Sigmoid colon (tissue), 7 donors: Measurements from ENCODE around the gene GSTK1. TPM values are rescaled to one million over a fixed set of nuclear protein-coding genes. Genes with fewer than 3 reads are reported as not detected.

Source experiments
- DNase-seq: peaks from one replicate; pipeline ENCODE4 v3.0.0-alpha.2; 2019
- H3K27ac ChIP-seq, 4 donors: fragments of 200-600 bp; sonication (generic); one replicate each; pipeline ENCODE4 v1.5.1; 2016 to 2019; ENCODE audit warnings: mild to moderate bottlenecking in 1 of 4
- H3K27me3 ChIP-seq, 3 donors: fragments of 200-600 bp; sonication (generic); one replicate each; pipeline ENCODE4 v1.5.1; 2019; ENCODE audit warnings: mild to moderate bottlenecking in 1 of 3
- H3K36me3 ChIP-seq, 4 donors: fragments of 200-600 bp; sonication (generic); one replicate each; pipeline ENCODE4 v1.5.1; 2016 to 2019
- H3K4me1 ChIP-seq, 4 donors: fragments of 200-600 bp; sonication (generic); one replicate each; pipeline ENCODE4 v1.5.1; 2017 to 2019
- H3K4me3 ChIP-seq, 4 donors: fragments of 200-600 bp; sonication (generic); one replicate each; pipeline ENCODE4 v1.5.1; 2017 to 2019; ENCODE audit warnings: mild to moderate bottlenecking in 2 of 4, moderate library complexity in 1 of 4
- H3K9me3 ChIP-seq, 4 donors: fragments of 200-600 bp in 3 of 4; sonication (generic) in 3 of 4; one replicate each; pipeline versions ENCODE4 v1.5.1 to v1.6.1; 2013 to 2019
- EP300 ChIP-seq, 4 donors: sonication (generic); formaldehyde crosslinking; IDR thresholded peaks; one replicate each; pipeline ENCODE4 v1.6.1; 2017; ENCODE audit warnings: antibody characterized with exemption in 4 of 4
- POLR2A ChIP-seq, 2 donors: fragments of 450-650 bp; IDR thresholded peaks; one replicate each; pipeline ENCODE4 v1.6.1; 2016; ENCODE audit warnings: antibody characterized with exemption in 2 of 2, mild to moderate bottlenecking in 2 of 2, moderate library complexity in 2 of 2
- POLR2AphosphoS5 ChIP-seq, 4 donors: sonication (generic); formaldehyde crosslinking; IDR thresholded peaks; one replicate each; pipeline ENCODE4 v1.6.1; 2017; ENCODE audit warnings: antibody characterized with exemption in 4 of 4
- WGBS, 2 donors: extraction: QIAGEN DNeasy Blood & Tissue Kit; methylation state at CpG; one replicate each; pipeline ENCODE4 v1.1.7; 2013; 5-methylcytosine and 5-hydroxymethylcytosine counted together
- intact Hi-C: fragments of 100-400 bp; cut with DNase I; formaldehyde crosslinking; loops from one replicate; pipeline ENCODE4 v1.15.1; 2023
- polyA plus RNA-seq, 3 donors: library from polyadenylated mRNA; stranded (reverse); fragments of 200-250 nt; gene quantifications; one replicate each; pipeline ENCODE4 v1.2.3, GENCODE V29; 2013
- total RNA-seq, 4 donors: library from RNA; depleted of rRNA; stranded (reverse); fragments of >200 nt; gene quantifications; one replicate each; pipeline ENCODE4 v1.1.0, GENCODE V29; 2016
- TF ChIP-seq, protein P1 (sequence below), 4 experiments: fragments of 450-650 bp in 3 of 4; fragments of 200-600 bp in 1 of 4; IDR thresholded peaks; one replicate each; pipeline ENCODE4 v1.5.1; 2016 to 2019; ENCODE audit warnings: antibody characterized with exemption in 4 of 4, mild to moderate bottlenecking in 3 of 4, moderate library complexity in 2 of 4
- donor health status: healthy with polysubstance abuse.
- donor health status: Bipolar disorder and iron deficiency.
- donor health status: healthy.

Gene GSTK1
- total and polyA plus RNA-seq, 7 donors = 111 to 247 (median 158) TPM

DNA sequence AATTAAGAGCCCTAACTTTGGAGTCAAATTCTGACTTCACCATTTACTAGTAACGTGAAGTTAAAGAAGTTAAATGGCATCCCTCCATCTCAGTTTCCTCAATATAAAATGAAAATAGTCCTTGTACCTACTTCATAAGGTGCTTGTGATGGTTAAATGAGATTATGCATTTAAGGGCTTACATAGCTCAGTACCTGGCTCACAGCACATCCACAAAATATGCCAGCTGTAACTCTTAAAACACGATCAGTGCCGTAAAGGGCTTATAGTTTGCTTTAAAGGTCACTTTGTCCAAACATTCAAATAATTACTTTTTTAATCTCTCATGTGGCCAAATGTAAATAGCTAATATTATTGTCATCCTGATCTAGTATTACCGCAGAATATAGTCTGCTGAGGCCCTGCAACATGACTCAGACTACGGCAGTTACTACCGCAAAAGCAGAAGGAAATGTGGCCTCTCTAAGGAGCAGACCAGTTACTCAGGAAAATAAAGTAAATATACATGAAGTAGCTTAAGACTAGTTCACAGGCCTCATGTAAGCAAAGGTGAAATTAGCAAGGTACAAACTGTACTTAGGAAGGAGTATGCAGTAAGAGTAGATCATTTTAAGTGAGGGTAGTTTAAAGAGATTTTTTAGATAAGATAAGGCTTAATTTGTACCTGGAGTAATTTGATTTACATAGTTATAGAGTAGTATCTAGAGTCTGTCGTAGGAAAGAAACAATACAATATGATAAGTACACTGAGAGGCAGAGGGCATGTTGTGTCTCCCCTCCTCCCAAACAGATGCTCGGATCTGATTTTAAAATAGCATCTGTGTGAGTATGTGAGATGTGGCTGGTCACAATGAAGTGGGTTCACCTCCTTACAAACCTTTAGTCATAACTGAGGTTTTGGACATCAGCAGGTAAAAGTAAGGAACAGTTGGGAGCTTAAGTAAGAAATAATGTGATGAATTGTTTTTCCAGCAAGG lies 38.0 kb downstream of the GSTK1 start:
- intact Hi-C loops = loop anchor here (5.0 kb wide), 1 partner anchor 116 kb away; no protein-coding TSS in a partner anchor
- Histone ChIP-seq H3K4me1 (no peaks in the 10 kb centered on the region), H3K9me3 (no peaks in the 10 kb centered on the region), H3K4me3 (no peak overlapping the region), H3K36me3 (peaks cover 28 to 98% (median 49%) of the 10 kb centered on the region in 4 donors), H3K27ac (no peak overlapping the region), H3K27me3 (no peaks in the 10 kb centered on the region)
- 33 to 52% methylated on average over 8 of the region's 8 CpGs for WGBS, 2 donors
- TF ChIP-seq POLR2AphosphoS5 (IDR thresholded peaks at IDR 0.05) = no peak
- no peak for TF ChIP-seq POLR2A (IDR thresholded peaks at IDR 0.05)
- TF ChIP-seq, protein P1, sequence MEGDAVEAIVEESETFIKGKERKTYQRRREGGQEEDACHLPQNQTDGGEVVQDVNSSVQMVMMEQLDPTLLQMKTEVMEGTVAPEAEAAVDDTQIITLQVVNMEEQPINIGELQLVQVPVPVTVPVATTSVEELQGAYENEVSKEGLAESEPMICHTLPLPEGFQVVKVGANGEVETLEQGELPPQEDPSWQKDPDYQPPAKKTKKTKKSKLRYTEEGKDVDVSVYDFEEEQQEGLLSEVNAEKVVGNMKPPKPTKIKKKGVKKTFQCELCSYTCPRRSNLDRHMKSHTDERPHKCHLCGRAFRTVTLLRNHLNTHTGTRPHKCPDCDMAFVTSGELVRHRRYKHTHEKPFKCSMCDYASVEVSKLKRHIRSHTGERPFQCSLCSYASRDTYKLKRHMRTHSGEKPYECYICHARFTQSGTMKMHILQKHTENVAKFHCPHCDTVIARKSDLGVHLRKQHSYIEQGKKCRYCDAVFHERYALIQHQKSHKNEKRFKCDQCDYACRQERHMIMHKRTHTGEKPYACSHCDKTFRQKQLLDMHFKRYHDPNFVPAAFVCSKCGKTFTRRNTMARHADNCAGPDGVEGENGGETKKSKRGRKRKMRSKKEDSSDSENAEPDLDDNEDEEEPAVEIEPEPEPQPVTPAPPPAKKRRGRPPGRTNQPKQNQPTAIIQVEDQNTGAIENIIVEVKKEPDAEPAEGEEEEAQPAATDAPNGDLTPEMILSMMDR (IDR thresholded peaks at IDR 0.05) = no peak
- TF ChIP-seq EP300 (IDR thresholded peaks at IDR 0.05) = no peak
- no peak for DNase-seq

GRCh38 chr7:143303733-143304132 lies 40.5 kb downstream of the GSTK1 start:
- intact Hi-C loops = loop anchor here (2.0 to 5.0 kb wide), 2 partner anchors 63 to 114 kb away; no protein-coding TSS in a partner anchor
- Histone ChIP-seq H3K36me3 (peaks cover 28 to 93% (median 43%) of the 10 kb centered on the region in 4 donors), H3K27me3 (no peaks in the 10 kb centered on the region), H3K27ac (no peak overlapping the region), H3K9me3 (no peaks in the 10 kb centered on the region), H3K4me3 (no peak overlapping the region), H3K4me1 (no peaks in the 10 kb centered on the region)
- TF ChIP-seq, protein P1 (IDR thresholded peaks at IDR 0.05) = no peak
- TF ChIP-seq POLR2AphosphoS5 (IDR thresholded peaks at IDR 0.05) = no peak
- no peak for TF ChIP-seq EP300 (IDR thresholded peaks at IDR 0.05)
- no peak for TF ChIP-seq POLR2A (IDR thresholded peaks at IDR 0.05)
- 96 to 97% methylated on average over 10 of the region's 10 CpGs for WGBS, 2 donors
- DNase-seq = no peak

GRCh38 chr7:143304938-143305337 lies 41.7 kb downstream of the GSTK1 start:
- H3K4me3 ChIP-seq = no peak overlapping the region
- H3K9me3 ChIP-seq = no peaks in the 10 kb centered on the region
- 82 to 89% methylated on average over 6 of the region's 6 CpGs for WGBS, 2 donors
- TF ChIP-seq, protein P1 (IDR thresholded peaks at IDR 0.05) = no peak
- TF ChIP-seq POLR2AphosphoS5 (IDR thresholded peaks at IDR 0.05) (no peak), EP300 (IDR thresholded peaks at IDR 0.05) (no peak), POLR2A (IDR thresholded peaks at IDR 0.05) (no peak)
- peaks cover 24 to 81% (median 38%) of the 10 kb centered on the region in 4 donors for H3K36me3 ChIP-seq
- no peak for DNase-seq
- no peaks in the 10 kb centered on the region for H3K4me1 ChIP-seq
- H3K27ac ChIP-seq = no peak overlapping the region
- intact Hi-C loops = loop anchor here (2.0 to 5.0 kb wide), 2 partner anchors 64 to 112 kb away; no protein-coding TSS in a partner anchor
- no peaks in the 10 kb centered on the region for H3K27me3 ChIP-seq

DNA sequence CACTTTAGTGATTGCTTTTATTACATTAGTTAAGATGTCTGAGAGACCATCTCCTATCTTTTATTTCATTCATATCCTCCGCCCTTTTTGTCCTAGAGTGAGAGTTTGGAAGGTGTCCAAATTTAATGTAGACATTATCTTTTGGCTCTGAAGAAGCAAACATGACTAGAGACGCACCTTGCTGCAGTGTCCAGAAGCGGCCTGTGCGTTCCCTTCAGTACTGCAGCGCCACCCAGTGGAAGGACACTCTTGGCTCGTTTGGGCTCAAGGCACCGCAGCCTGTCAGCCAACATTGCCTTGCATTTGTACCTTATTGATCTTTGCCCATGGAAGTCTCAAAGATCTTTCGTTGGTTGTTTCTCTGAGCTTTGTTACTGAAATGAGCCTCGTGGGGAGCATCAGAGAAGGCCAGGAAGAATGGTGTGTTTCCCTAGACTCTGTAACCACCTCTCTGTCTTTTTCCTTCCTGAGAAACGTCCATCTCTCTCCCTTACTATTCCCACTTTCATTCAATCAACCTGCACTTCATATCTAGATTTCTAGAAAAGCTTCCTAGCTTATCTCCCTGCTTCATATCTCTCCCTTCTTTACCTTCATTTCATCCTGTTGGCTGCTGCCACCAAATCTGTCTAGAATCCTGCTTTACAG lies 42.3 kb downstream of the GSTK1 start:
- Histone ChIP-seq H3K4me1 (no peaks in the 10 kb centered on the region), H3K9me3 (no peaks in the 10 kb centered on the region), H3K4me3 (no peak overlapping the region), H3K36me3 (peaks cover 20 to 75% (median 32%) of the 10 kb centered on the region in 4 donors), H3K27me3 (no peaks in the 10 kb centered on the region), H3K27ac (no peak overlapping the region)
- no peak for DNase-seq
- intact Hi-C loops = loop anchor here (2.0 kb wide), 1 partner anchor 65 kb away; no protein-coding TSS in a partner anchor
- 22 to 67% methylated on average over 10 of the region's 10 CpGs for WGBS, 2 donors
- no peak for TF ChIP-seq POLR2A (IDR thresholded peaks at IDR 0.05)
- TF ChIP-seq, protein P1 (IDR thresholded peaks at IDR 0.05) = peak; percentile 28 to 72 (median 65)
